HL-60 (cell line): Measurements from ENCODE around the gene ARIH2.

ENCODE experiments used
- POLR2AphosphoS5 ChIP-seq: IDR thresholded peaks from 2 replicates; pipeline ENCODE4 v1.6.1; 2012; ENCODE audit warnings: low read depth
- TF ChIP-seq, protein P1 (sequence below): IDR thresholded peaks from one replicate; pipeline ENCODE4 v1.5.1; 2011; ENCODE audit warnings: low read length, control low read depth, inconsistent platforms; ENCODE audit not compliant: insufficient read depth

DNA sequence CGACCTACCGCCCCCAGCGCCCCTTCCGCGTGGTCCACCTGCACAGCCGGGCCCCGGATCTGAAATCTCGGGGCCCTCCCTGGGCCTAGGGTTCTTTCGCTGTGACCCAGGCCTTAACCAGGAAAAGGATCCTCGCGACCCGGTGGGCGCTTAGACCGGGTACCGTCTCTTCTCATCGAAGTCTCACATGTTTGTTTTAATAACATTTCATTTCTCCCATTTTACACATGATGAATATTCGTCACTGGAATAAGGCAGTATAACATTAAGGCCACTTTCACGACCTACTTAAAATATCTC is 100.0 kb downstream of the ARIH2 start:
- TF ChIP-seq, protein P1, sequence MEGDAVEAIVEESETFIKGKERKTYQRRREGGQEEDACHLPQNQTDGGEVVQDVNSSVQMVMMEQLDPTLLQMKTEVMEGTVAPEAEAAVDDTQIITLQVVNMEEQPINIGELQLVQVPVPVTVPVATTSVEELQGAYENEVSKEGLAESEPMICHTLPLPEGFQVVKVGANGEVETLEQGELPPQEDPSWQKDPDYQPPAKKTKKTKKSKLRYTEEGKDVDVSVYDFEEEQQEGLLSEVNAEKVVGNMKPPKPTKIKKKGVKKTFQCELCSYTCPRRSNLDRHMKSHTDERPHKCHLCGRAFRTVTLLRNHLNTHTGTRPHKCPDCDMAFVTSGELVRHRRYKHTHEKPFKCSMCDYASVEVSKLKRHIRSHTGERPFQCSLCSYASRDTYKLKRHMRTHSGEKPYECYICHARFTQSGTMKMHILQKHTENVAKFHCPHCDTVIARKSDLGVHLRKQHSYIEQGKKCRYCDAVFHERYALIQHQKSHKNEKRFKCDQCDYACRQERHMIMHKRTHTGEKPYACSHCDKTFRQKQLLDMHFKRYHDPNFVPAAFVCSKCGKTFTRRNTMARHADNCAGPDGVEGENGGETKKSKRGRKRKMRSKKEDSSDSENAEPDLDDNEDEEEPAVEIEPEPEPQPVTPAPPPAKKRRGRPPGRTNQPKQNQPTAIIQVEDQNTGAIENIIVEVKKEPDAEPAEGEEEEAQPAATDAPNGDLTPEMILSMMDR: no peak
- TF ChIP-seq POLR2AphosphoS5: no peak
